Esophagus (tissue), 2 donors: ENCODE measurements around the gene GUCY1A2. TPM values are rescaled to one million over a fixed set of nuclear protein-coding genes. Genes with fewer than 3 reads are reported as not detected.

Experiments used
- H3K27ac ChIP-seq, 2 donors: one replicate each; pipeline ENCODE4 v1.5.1; 2013; ENCODE audit warnings: low read depth in 2 of 2, mild to moderate bottlenecking in 2 of 2, inconsistent platforms in 1 of 2, low read length in 1 of 2, moderate library complexity in 1 of 2
- H3K27me3 ChIP-seq, 2 donors: one replicate each; pipeline ENCODE4 v1.6.1; 2013; ENCODE audit warnings: low read length in 2 of 2, control low read depth in 1 of 2, mild to moderate bottlenecking in 1 of 2; ENCODE audit not compliant: insufficient read depth in 2 of 2, control insufficient read depth in 1 of 2
- H3K36me3 ChIP-seq, 2 donors: one replicate each; pipeline ENCODE4 v1.6.1; 2013; ENCODE audit warnings: low read length in 1 of 2; ENCODE audit not compliant: control insufficient read depth in 2 of 2, insufficient read depth in 2 of 2
- H3K4me1 ChIP-seq, 2 donors: one replicate each; pipeline ENCODE4 v1.6.1; 2013; ENCODE audit warnings: low read length in 1 of 2; ENCODE audit not compliant: control insufficient read depth in 2 of 2, insufficient read depth in 2 of 2
- H3K4me3 ChIP-seq, 2 donors: one replicate each; pipeline ENCODE4 v1.5.1; 2013; ENCODE audit warnings: low read length in 2 of 2, mild to moderate bottlenecking in 2 of 2, low read depth in 1 of 2, moderate library complexity in 1 of 2
- H3K9me3 ChIP-seq, 2 donors: one replicate each; pipeline ENCODE4 v1.6.1; 2013; ENCODE audit warnings: mild to moderate bottlenecking in 2 of 2, low read depth in 1 of 2, low read length in 1 of 2, moderate library complexity in 1 of 2; ENCODE audit not compliant: control insufficient read depth in 2 of 2, insufficient read depth in 1 of 2
- WGBS, 2 donors: extraction: QIAGEN DNeasy Blood & Tissue Kit; methylation state at CpG; one replicate each; pipeline ENCODE4 v1.1.7; 2013; 5-methylcytosine and 5-hydroxymethylcytosine counted together
- polyA plus RNA-seq, 2 donors: library from polyadenylated mRNA; stranded (reverse); fragments of 200-250 nt; gene quantifications; one replicate each; pipeline ENCODE4 v1.2.3, GENCODE V29; 2013
- donor health status: healthy with polysubstance abuse.
- donor health status: Bipolar disorder and iron deficiency.

The GUCY1A2 gene
- polyA plus RNA-seq, 2 donors: 0.04 to 0.07 TPM

- no peak overlapping the region for H3K4me3 ChIP-seq
- no peaks in the 10 kb centered on the region for H3K36me3 ChIP-seq
- H3K27ac ChIP-seq: no peak overlapping the region
- no peaks in the 10 kb centered on the region for H3K27me3 ChIP-seq
- H3K4me1 ChIP-seq: no peaks in the 10 kb centered on the region
- no peaks in the 10 kb centered on the region for H3K9me3 ChIP-seq
- WGBS, 2 donors: 76 to 78% methylated on average over 3 of the region's 3 CpGs
Observed at GRCh38 chr11:106683435-106683834, 334.8 kb downstream of the GUCY1A2 start.

- Histone ChIP-seq H3K9me3 (no peaks in the 10 kb centered on the region), H3K27ac (no peak overlapping the region), H3K36me3 (no peaks in the 10 kb centered on the region), H3K4me3 (no peak overlapping the region), H3K27me3 (no peaks in the 10 kb centered on the region), H3K4me1 (no peaks in the 10 kb centered on the region)
- WGBS, 2 donors: 43 to 55% methylated on average over 2 of the region's 2 CpGs
Observed at GRCh38 chr11:106681435-106681834, 336.8 kb downstream of the GUCY1A2 start.

GRCh38 chr11:106679581-106679980, 338.7 kb downstream of the GUCY1A2 start:
- no peak overlapping the region for H3K27ac ChIP-seq
- H3K36me3 ChIP-seq: no peaks in the 10 kb centered on the region
- H3K4me1 ChIP-seq: no peaks in the 10 kb centered on the region
- 94% methylated on average over 1 of the region's 1 CpG for WGBS, 2 donors
- H3K9me3 ChIP-seq: no peaks in the 10 kb centered on the region
- H3K27me3 ChIP-seq: no peaks in the 10 kb centered on the region
- no peak overlapping the region for H3K4me3 ChIP-seq

GRCh38 chr11:106679181-106679580, 339.1 kb downstream of the GUCY1A2 start:
- Histone ChIP-seq H3K4me1 (no peaks in the 10 kb centered on the region), H3K27me3 (no peaks in the 10 kb centered on the region), H3K27ac (no peak overlapping the region), H3K4me3 (no peak overlapping the region), H3K36me3 (no peaks in the 10 kb centered on the region), H3K9me3 (no peaks in the 10 kb centered on the region)
- 89 to 91% methylated on average over 3 of the region's 3 CpGs for WGBS, 2 donors

GRCh38 chr11:106670069-106670468, 348.2 kb downstream of the GUCY1A2 start:
- H3K4me1 ChIP-seq: no peaks in the 10 kb centered on the region
- H3K27me3 ChIP-seq: no peaks in the 10 kb centered on the region
- H3K4me3 ChIP-seq: no peak overlapping the region
- WGBS, 2 donors: 89 to 92% methylated on average over 1 of the region's 1 CpG
- H3K36me3 ChIP-seq: no peaks in the 10 kb centered on the region
- no peaks in the 10 kb centered on the region for H3K9me3 ChIP-seq
- no peak overlapping the region for H3K27ac ChIP-seq

- 63 to 67% methylated on average over 2 of the region's 2 CpGs for WGBS, 2 donors
- Histone ChIP-seq H3K36me3 (no peaks in the 10 kb centered on the region), H3K9me3 (no peaks in the 10 kb centered on the region), H3K27me3 (no peaks in the 10 kb centered on the region), H3K4me1 (no peaks in the 10 kb centered on the region), H3K27ac (no peak overlapping the region), H3K4me3 (no peak overlapping the region)
Observed at GRCh38 chr11:106668147-106668546, 350.1 kb downstream of the GUCY1A2 start.

GRCh38 chr11:106656646-106657045, 361.6 kb downstream of the GUCY1A2 start:
- peaks cover 3 to 5% of the 10 kb centered on the region in 2 donors for H3K9me3 ChIP-seq
- no peaks in the 10 kb centered on the region for H3K27me3 ChIP-seq
- H3K36me3 ChIP-seq: no peaks in the 10 kb centered on the region
- H3K4me3 ChIP-seq: no peak overlapping the region
- H3K27ac ChIP-seq: no peak overlapping the region
- WGBS, 2 donors: 73 to 83% methylated on average over 1 of the region's 1 CpG
- no peaks in the 10 kb centered on the region for H3K4me1 ChIP-seq

GRCh38 chr11:106644824-106645223, 373.5 kb downstream of the GUCY1A2 start:
- Histone ChIP-seq H3K4me1 (no peaks in the 10 kb centered on the region), H3K27ac (no peak overlapping the region), H3K36me3 (no peaks in the 10 kb centered on the region), H3K9me3 (peaks cover 0 to 4% of the 10 kb centered on the region in 2 donors), H3K4me3 (no peak overlapping the region), H3K27me3 (no peaks in the 10 kb centered on the region)
- WGBS, 2 donors: 73 to 90% methylated on average over 1 of the region's 1 CpG

- H3K4me3 ChIP-seq: no peak overlapping the region
- WGBS, 2 donors: 49 to 55% methylated on average over 1 of the region's 1 CpG
- no peaks in the 10 kb centered on the region for H3K27me3 ChIP-seq
- H3K9me3 ChIP-seq: peaks cover 0 to 4% of the 10 kb centered on the region in 2 donors
- no peak overlapping the region for H3K27ac ChIP-seq
- no peaks in the 10 kb centered on the region for H3K36me3 ChIP-seq
- no peaks in the 10 kb centered on the region for H3K4me1 ChIP-seq
Observed at GRCh38 chr11:106642331-106642730, 375.9 kb downstream of the GUCY1A2 start.

GRCh38 chr11:106632283-106632682, 386.0 kb downstream of the GUCY1A2 start:
- Histone ChIP-seq H3K4me1 (no peaks in the 10 kb centered on the region), H3K36me3 (no peaks in the 10 kb centered on the region), H3K9me3 (no peaks in the 10 kb centered on the region), H3K4me3 (no peak overlapping the region), H3K27me3 (no peaks in the 10 kb centered on the region), H3K27ac (no peak overlapping the region)
- WGBS, 2 donors: 92 to 94% methylated on average over 3 of the region's 3 CpGs
